ENCODE measurements around the gene EPHB2.

The EPHB2 gene

DNA sequence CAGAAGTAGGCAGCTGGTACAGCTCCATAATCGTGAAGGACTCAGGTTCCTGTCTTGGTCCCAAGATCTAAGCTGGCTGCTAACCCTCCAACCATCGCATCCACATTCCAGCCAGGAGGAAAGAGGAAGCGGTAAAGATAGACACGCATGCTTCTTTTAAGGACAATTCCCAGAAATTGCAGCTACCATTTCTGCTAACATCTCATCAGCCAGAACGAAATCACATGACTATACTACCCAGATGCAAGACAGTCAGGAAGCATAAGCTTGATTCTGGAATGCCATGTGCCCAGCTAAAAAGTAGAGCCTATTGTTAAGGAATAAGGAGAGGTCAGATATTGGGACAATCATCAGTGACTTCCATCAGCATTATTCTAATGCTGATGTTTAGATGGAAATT lies 110.4 kb downstream of the EPHB2 start:
- ChIA-PET POLR2A (no interaction called here), CTCF (interaction anchor here (0.7 kb wide), 1 partner anchor 42 kb away, joined by 3 read pairs; no protein-coding TSS in a partner anchor)
- H3K9me3 ChIP-seq (ENCODE audit: control insufficient read depth, insufficient read depth, low read depth, low read length): no peaks in the 10 kb centered on the region

GRCh38 chr1:22822371-22822770 lies 111.7 kb downstream of the EPHB2 start:
- Histone ChIP-seq H3K9me3 (ENCODE audit: control insufficient read depth, insufficient read depth, low read depth, low read length) (no peaks in the 10 kb centered on the region), H3K4me1 (ENCODE audit: control insufficient read depth, insufficient read depth, low read length) (no peaks in the 10 kb centered on the region), H3K36me3 (ENCODE audit: control insufficient read depth in 2 of 2, insufficient read depth in 1 of 2, low read length in 2 of 2) (no peaks in the 10 kb centered on the region), H3K27ac (ENCODE audit: extremely low read depth, low read depth, low read length) (no peak overlapping the region), H3K4me3 (ENCODE audit: low read depth, low read length) (no peak overlapping the region)
- no peak for TF ChIP-seq ZNF146 (tag by site-specific recombination; IDR thresholded peaks at IDR 0.05)
- CTCF ChIA-PET: no interaction called here
- POLR2A ChIA-PET: no interaction called here

More for the DNA sequence above, 110.4 kb downstream of the EPHB2 start:
- TF ChIP-seq ZBTB44 (tag by site-specific recombination; IDR thresholded peaks at IDR 0.05): no peak
- TF ChIP-seq, protein P1, sequence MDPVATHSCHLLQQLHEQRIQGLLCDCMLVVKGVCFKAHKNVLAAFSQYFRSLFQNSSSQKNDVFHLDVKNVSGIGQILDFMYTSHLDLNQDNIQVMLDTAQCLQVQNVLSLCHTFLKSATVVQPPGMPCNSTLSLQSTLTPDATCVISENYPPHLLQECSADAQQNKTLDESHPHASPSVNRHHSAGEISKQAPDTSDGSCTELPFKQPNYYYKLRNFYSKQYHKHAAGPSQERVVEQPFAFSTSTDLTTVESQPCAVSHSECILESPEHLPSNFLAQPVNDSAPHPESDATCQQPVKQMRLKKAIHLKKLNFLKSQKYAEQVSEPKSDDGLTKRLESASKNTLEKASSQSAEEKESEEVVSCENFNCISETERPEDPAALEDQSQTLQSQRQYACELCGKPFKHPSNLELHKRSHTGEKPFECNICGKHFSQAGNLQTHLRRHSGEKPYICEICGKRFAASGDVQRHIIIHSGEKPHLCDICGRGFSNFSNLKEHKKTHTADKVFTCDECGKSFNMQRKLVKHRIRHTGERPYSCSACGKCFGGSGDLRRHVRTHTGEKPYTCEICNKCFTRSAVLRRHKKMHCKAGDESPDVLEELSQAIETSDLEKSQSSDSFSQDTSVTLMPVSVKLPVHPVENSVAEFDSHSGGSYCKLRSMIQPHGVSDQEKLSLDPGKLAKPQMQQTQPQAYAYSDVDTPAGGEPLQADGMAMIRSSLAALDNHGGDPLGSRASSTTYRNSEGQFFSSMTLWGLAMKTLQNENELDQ (tag by site-specific recombination; IDR thresholded peaks at IDR 0.05; ENCODE audit: low read depth): no peak
- TF ChIP-seq SP7 (tag by site-specific recombination; IDR thresholded peaks at IDR 0.05): no peak
- TF ChIP-seq ZNF544 (tag by site-specific recombination; IDR thresholded peaks at IDR 0.05): no peak
- no peak for TF ChIP-seq EGR2 (tag by site-specific recombination; IDR thresholded peaks at IDR 0.05; ENCODE audit: low read depth)
- no peak for TF ChIP-seq ZNF658 (tag by site-specific recombination; IDR thresholded peaks at IDR 0.05)
- no peak for TF ChIP-seq ZNF777 (tag by site-specific recombination; IDR thresholded peaks at IDR 0.05; ENCODE audit: borderline replicate concordance)
- TF ChIP-seq, protein P2, sequence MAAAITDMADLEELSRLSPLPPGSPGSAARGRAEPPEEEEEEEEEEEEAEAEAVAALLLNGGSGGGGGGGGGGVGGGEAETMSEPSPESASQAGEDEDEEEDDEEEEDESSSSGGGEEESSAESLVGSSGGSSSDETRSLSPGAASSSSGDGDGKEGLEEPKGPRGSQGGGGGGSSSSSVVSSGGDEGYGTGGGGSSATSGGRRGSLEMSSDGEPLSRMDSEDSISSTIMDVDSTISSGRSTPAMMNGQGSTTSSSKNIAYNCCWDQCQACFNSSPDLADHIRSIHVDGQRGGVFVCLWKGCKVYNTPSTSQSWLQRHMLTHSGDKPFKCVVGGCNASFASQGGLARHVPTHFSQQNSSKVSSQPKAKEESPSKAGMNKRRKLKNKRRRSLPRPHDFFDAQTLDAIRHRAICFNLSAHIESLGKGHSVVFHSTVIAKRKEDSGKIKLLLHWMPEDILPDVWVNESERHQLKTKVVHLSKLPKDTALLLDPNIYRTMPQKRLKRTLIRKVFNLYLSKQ (tag by site-specific recombination; IDR thresholded peaks at IDR 0.05; ENCODE audit: borderline replicate concordance): no peak
- TF ChIP-seq ZNF629 (tag by site-specific recombination; IDR thresholded peaks at IDR 0.05): no peak
- TF ChIP-seq SETDB1 (IDR thresholded peaks at IDR 0.05; ENCODE audit: insufficient read length, low read length): no peak
- TF ChIP-seq, protein P3, sequence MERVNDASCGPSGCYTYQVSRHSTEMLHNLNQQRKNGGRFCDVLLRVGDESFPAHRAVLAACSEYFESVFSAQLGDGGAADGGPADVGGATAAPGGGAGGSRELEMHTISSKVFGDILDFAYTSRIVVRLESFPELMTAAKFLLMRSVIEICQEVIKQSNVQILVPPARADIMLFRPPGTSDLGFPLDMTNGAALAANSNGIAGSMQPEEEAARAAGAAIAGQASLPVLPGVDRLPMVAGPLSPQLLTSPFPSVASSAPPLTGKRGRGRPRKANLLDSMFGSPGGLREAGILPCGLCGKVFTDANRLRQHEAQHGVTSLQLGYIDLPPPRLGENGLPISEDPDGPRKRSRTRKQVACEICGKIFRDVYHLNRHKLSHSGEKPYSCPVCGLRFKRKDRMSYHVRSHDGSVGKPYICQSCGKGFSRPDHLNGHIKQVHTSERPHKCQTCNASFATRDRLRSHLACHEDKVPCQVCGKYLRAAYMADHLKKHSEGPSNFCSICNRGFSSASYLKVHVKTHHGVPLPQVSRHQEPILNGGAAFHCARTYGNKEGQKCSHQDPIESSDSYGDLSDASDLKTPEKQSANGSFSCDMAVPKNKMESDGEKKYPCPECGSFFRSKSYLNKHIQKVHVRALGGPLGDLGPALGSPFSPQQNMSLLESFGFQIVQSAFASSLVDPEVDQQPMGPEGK (tag by site-specific recombination; IDR thresholded peaks at IDR 0.05): no peak
- TF ChIP-seq ZFP3 (tag by site-specific recombination; IDR thresholded peaks at IDR 0.05; ENCODE audit: low read depth): no peak
- no peak for TF ChIP-seq ZNF174 (tag by site-specific recombination; IDR thresholded peaks at IDR 0.05)
- no peak for TF ChIP-seq ZNF426 (tag by site-specific recombination; IDR thresholded peaks at IDR 0.05)
- Histone ChIP-seq H3K4me3 (ENCODE audit: low read depth, low read length) (no peak overlapping the region), H3K36me3 (ENCODE audit: control insufficient read depth in 2 of 2, insufficient read depth in 1 of 2, low read length in 2 of 2) (no peaks in the 10 kb centered on the region), H3K27ac (ENCODE audit: extremely low read depth, low read depth, low read length) (no peak overlapping the region), H3K4me1 (ENCODE audit: control insufficient read depth, insufficient read depth, low read length) (no peaks in the 10 kb centered on the region)

All from HEK293 (cell line).